Stomach (tissue), 9 donors: Measurements from ENCODE around the gene CAPN2. TPM values are rescaled to one million over a fixed set of nuclear protein-coding genes. Genes with fewer than 3 reads are reported as not detected.

Source experiments
- DNase-seq, 2 donors: peaks; one replicate each; pipeline versions ENCODE4 v3.0.0 to v3.0.0-alpha.2; 2013 to 2019
- H3K27ac ChIP-seq, 5 donors: fragments of 200-600 bp in 4 of 5; sonication (generic) in 4 of 5; one replicate each; pipeline ENCODE4 v1.5.1; 2013 to 2019; ENCODE audit warnings: mild to moderate bottlenecking in 1 of 5, moderate library complexity in 1 of 5
- H3K27me3 ChIP-seq, 3 donors: fragments of 200-600 bp; sonication (generic); one replicate each; pipeline ENCODE4 v1.5.1; 2017 to 2019; ENCODE audit warnings: mixed run types in 1 of 3
- H3K36me3 ChIP-seq, 4 donors: fragments of 200-600 bp; sonication (generic); 1 replicate in 3 of 4; 2 replicates in 1 of 4; pipeline ENCODE4 v1.5.1; 2016 to 2019
- H3K4me1 ChIP-seq, 4 donors: fragments of 200-600 bp; sonication (generic); one replicate each; pipeline ENCODE4 v1.5.1; 2016 to 2019
- H3K4me3 ChIP-seq, 4 donors: fragments of 200-600 bp; sonication (generic) in 3 of 4; one replicate each; pipeline ENCODE4 v1.5.1; 2016 to 2019; ENCODE audit warnings: mild to moderate bottlenecking in 1 of 4
- H3K9me3 ChIP-seq, 4 donors: fragments of 200-600 bp; sonication (generic); one replicate each; pipeline ENCODE4 v1.5.1; 2016 to 2019
- EP300 ChIP-seq: sonication (generic); formaldehyde crosslinking; IDR thresholded peaks from one replicate; pipeline ENCODE4 v1.6.1; 2017; ENCODE audit warnings: antibody characterized with exemption
- POLR2A ChIP-seq, 4 donors: fragments of 450-650 bp; IDR thresholded peaks; one replicate each; pipeline ENCODE4 v1.6.1; 2016; ENCODE audit warnings: antibody characterized with exemption in 4 of 4, control low read depth in 2 of 4, mild to moderate bottlenecking in 1 of 4, moderate library complexity in 1 of 4
- POLR2AphosphoS5 ChIP-seq, 3 donors: sonication (generic); formaldehyde crosslinking; IDR thresholded peaks; one replicate each; pipeline ENCODE4 v1.6.1; 2016; ENCODE audit warnings: antibody characterized with exemption in 3 of 3
- WGBS, 5 donors: extraction: QIAGEN DNeasy Blood & Tissue Kit in 3 of 5; methylation state at CpG; one replicate each; pipeline versions ENCODE4 v1.1.5 to v1.1.7; 2013 to 2018; 5-methylcytosine and 5-hydroxymethylcytosine counted together
- intact Hi-C: fragments of 100-400 bp; cut with DNase I; formaldehyde crosslinking; loops from one replicate; pipeline ENCODE4 v1.15.1; 2023; ENCODE audit warnings: low total_unique reads
- polyA plus RNA-seq, 3 donors: library from polyadenylated mRNA; stranded (reverse); fragments of 200-250 nt; gene quantifications; one replicate each; pipeline ENCODE4 v1.2.3, GENCODE V29; 2013
- total RNA-seq, 5 donors: library from RNA; depleted of rRNA; stranded (reverse); fragments of >200 nt; gene quantifications; one replicate each; pipeline versions ENCODE4 v1.1.0 to v1.2.3, GENCODE V29; 2014 to 2016
- TF ChIP-seq, protein P1 (sequence below), 7 experiments: fragments of 450-650 bp in 4 of 7; fragments of 200-600 bp in 3 of 7; sonication (generic) in 3 of 7; IDR thresholded peaks; one replicate each; pipeline ENCODE4 v1.5.1; 2016 to 2019; ENCODE audit warnings: antibody characterized with exemption in 7 of 7, control low read depth in 2 of 7, mild to moderate bottlenecking in 1 of 7
- donor health status: healthy with polysubstance abuse.
- donor health status: Bipolar disorder and iron deficiency.
- donor health status: healthy.

The CAPN2 gene
- total and polyA plus RNA-seq, 8 donors, result 128 to 739 (median 230) TPM

DNA sequence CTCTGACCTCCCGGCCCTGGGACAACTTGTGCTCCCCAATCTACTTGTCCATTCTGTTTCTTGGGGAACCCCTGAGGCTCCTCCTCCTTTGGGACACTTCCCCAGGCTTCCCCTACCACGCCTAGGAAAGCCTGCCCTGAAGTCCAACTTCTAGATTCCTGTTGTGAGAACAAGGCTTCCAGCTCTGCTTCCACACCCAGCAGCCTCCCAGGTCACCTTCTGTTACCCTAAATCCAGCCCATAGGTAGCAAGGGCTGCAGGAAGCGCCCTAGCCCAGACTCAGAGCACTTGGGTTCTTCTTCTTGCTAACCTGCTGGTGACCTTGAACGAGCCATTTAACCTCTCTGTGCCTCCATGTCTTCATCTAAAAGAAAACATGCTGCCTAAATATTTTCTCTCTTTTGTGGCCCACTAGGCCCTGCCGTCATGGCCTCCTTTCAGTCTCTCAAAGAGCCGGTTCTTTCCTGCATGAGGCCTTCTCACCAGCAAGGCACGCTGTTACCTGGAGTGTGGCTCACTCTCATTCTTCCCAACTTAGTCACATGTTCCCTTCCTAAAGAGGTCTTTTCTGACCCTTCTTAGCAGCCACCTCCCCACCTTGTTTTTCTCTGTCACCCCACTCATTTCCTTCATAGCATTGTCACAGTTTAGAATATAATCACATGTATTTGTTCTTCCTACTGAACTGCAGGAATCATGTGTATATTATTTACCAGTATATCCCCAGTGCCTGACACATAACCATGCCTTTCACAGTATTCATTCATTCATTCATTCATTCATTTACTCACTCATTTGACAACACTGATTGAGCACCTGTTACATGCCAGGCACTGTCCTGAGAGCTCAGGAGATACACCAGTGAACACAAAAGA, 1.4 kb downstream of the CAPN2 start:
- Histone ChIP-seq H3K27ac (peak overlapping the region; percentile 97 to 100 (median 98)), H3K36me3 (peaks cover 13 to 26% (median 17%) of the 10 kb centered on the region in 4 donors), H3K4me1 (peaks cover 62 to 90% (median 79%) of the 10 kb centered on the region in 4 donors), H3K27me3 (no peaks in the 10 kb centered on the region), H3K4me3 (peak overlapping the region; percentile 68 to 94 (median 78)), H3K9me3 (no peaks in the 10 kb centered on the region)
- peak in 1 of 2 donors; percentile 36 for DNase-seq
- intact Hi-C loops, result no loop called here
- TF ChIP-seq, protein P1, sequence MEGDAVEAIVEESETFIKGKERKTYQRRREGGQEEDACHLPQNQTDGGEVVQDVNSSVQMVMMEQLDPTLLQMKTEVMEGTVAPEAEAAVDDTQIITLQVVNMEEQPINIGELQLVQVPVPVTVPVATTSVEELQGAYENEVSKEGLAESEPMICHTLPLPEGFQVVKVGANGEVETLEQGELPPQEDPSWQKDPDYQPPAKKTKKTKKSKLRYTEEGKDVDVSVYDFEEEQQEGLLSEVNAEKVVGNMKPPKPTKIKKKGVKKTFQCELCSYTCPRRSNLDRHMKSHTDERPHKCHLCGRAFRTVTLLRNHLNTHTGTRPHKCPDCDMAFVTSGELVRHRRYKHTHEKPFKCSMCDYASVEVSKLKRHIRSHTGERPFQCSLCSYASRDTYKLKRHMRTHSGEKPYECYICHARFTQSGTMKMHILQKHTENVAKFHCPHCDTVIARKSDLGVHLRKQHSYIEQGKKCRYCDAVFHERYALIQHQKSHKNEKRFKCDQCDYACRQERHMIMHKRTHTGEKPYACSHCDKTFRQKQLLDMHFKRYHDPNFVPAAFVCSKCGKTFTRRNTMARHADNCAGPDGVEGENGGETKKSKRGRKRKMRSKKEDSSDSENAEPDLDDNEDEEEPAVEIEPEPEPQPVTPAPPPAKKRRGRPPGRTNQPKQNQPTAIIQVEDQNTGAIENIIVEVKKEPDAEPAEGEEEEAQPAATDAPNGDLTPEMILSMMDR (IDR thresholded peaks at IDR 0.05), result no peak
- no peak for TF ChIP-seq POLR2AphosphoS5 (IDR thresholded peaks at IDR 0.05)
- no peak for TF ChIP-seq POLR2A (IDR thresholded peaks at IDR 0.05)
- TF ChIP-seq EP300, result no peak
- 10 to 22% (median 13%) methylated on average over 7 of the region's 7 CpGs for WGBS, 5 donors

DNA sequence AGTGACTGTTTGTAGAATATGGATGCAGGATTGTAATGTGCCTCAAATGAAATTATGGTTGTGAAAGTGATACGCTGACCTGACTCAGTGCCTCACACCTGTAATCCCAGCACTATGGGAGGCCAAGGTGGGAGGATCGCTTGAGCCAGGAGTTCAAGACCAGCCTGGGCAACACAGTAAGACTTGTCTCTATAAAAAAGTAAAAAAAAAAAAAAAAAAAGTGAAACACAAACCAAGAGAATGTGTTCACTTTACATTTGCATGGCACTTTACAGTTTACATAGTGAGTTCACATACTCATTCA, 2.0 kb downstream of the CAPN2 start:
- H3K27me3 ChIP-seq, result no peaks in the 10 kb centered on the region
- peaks cover 17 to 32% (median 23%) of the 10 kb centered on the region in 4 donors for H3K36me3 ChIP-seq
- H3K4me3 ChIP-seq, result peak overlapping the region; percentile 68 to 94 (median 78)
- 69 to 89% (median 86%) methylated on average over 2 of the region's 2 CpGs for WGBS, 5 donors
- H3K27ac ChIP-seq, result peak overlapping the region in 4 of 5 donors; percentile 97 to 100 (median 98)
- H3K4me1 ChIP-seq, result peaks cover 68 to 90% (median 81%) of the 10 kb centered on the region in 4 donors
- intact Hi-C loops, result no loop called here
- no peaks in the 10 kb centered on the region for H3K9me3 ChIP-seq
- TF ChIP-seq, protein P1 (IDR thresholded peaks at IDR 0.05), result no peak
- no peak for TF ChIP-seq POLR2AphosphoS5 (IDR thresholded peaks at IDR 0.05)
- TF ChIP-seq POLR2A (IDR thresholded peaks at IDR 0.05), result no peak
- no peak for TF ChIP-seq EP300
- no peak for DNase-seq

DNA sequence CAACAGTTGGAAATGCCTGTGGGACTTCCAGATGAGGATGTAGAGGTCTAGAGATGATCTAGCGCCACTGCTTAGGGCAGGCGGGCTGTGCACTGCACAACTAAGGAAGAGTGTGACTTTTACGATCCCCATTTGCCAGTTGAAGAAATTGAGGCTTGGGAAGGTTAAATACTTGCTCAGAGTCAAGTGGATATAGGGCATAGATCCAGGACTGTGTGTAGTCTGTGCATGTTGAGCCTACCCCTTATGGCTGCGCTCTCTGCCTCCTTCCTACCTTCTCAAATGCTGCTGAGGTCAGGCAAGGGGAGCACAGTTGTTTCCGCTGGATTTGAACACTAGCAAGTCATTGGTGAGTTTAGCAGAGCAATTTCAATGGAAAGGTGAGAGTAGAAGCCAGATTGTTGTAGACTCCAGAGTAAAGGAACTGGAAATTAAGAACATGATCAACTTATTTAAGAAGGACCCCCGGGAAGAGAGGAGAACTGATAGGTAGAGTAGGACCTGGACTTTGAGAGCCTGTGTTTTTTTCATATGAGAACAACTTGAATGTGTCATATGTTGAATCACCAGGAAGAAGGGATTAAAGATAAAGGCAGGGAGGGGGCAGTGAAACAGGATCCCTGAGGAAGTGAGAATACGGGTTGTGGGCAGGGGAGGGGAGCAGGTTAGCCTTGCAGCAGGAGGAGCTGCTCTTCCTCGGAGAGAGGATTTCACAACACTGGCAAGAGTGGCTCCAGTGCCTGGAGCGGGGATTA, 2.7 kb downstream of the CAPN2 start:
- intact Hi-C loops, result loop anchor here (5.0 kb wide), 1 partner anchor 37 kb away; no protein-coding TSS in a partner anchor
- Histone ChIP-seq H3K4me1 (peaks cover 72 to 90% (median 84%) of the 10 kb centered on the region in 4 donors), H3K27me3 (no peaks in the 10 kb centered on the region), H3K9me3 (no peaks in the 10 kb centered on the region), H3K4me3 (peak overlapping the region; percentile 18 to 94 (median 68)), H3K36me3 (peaks cover 20 to 39% (median 29%) of the 10 kb centered on the region in 4 donors), H3K27ac (peak overlapping the region; percentile 62 to 100 (median 98))
- TF ChIP-seq POLR2A (IDR thresholded peaks at IDR 0.05), result no peak
- peak in 2 of 3 donors; percentile 17 to 68 for TF ChIP-seq POLR2AphosphoS5 (IDR thresholded peaks at IDR 0.05)
- 42 to 61% (median 49%) methylated on average over 9 of the region's 9 CpGs for WGBS, 5 donors
- peak in 1 of 2 donors; percentile 76 for DNase-seq

DNA sequence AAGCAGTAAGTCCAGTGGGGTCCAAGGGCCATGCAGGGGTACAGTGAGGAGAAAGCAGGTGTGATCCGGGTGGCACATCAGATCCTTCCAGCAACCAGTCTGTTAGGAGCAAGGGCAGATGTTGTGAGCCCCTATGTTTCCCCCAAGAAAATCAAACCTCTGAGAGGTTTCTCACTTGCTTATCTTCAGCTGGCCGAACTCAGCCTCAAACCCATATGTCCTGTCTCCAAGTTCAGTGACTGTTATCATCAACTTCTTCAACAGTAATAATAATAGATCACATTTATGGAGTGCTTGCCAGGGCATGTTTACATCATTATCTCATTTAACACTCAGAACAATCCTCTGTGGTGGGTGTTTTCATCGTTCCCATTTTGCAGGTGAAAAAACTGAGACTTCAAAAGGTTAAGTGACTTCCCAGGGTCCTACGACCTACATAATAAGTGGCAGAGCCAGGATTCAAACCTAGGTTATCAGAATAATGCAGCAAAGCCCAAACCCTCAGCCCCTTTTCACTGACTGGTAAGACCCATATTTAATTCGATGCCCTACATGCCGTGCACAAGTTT, 3.3 kb downstream of the CAPN2 start:
- 31 to 69% (median 40%) methylated on average over 6 of the region's 6 CpGs for WGBS, 5 donors
- H3K4me3 ChIP-seq, result peak overlapping the region in 3 of 4 donors; percentile 68 to 94 (median 68)

More for the DNA sequence above, 3.3 kb downstream of the CAPN2 start:
- no peaks in the 10 kb centered on the region for H3K27me3 ChIP-seq
- intact Hi-C loops, result loop anchor here (5.0 kb wide), 1 partner anchor 37 kb away; no protein-coding TSS in a partner anchor
- H3K27ac ChIP-seq, result peak overlapping the region; percentile 62 to 100 (median 98)
- no peaks in the 10 kb centered on the region for H3K9me3 ChIP-seq
- no peak for TF ChIP-seq POLR2AphosphoS5 (IDR thresholded peaks at IDR 0.05)
- no peak for TF ChIP-seq POLR2A (IDR thresholded peaks at IDR 0.05)
- TF ChIP-seq, protein P1 (IDR thresholded peaks at IDR 0.05), result no peak
- TF ChIP-seq EP300, result no peak
- DNase-seq, result no peak
- H3K4me1 ChIP-seq, result peaks cover 75 to 91% (median 86%) of the 10 kb centered on the region in 4 donors
- H3K36me3 ChIP-seq, result peaks cover 23 to 46% (median 36%) of the 10 kb centered on the region in 4 donors
